Mesodermal cell (in vitro differentiated cells): Measurements from ENCODE around the gene CCDC13.

Experiments used
- H3K27ac ChIP-seq: 2 replicates; pipeline ENCODE4 v1.7.0; 2013; ENCODE audit warnings: mild to moderate bottlenecking, low read depth, low read length, moderate library complexity; ENCODE audit not compliant: severe bottlenecking
- H3K36me3 ChIP-seq: 2 replicates; pipeline ENCODE4 v1.7.1; 2013; ENCODE audit warnings: mild to moderate bottlenecking, low read length, moderate library complexity; ENCODE audit not compliant: control insufficient read depth, insufficient read depth
- H3K4me1 ChIP-seq: one replicate; pipeline ENCODE4 v1.7.1; 2013; ENCODE audit warnings: mild to moderate bottlenecking, low read length; ENCODE audit not compliant: insufficient read depth, control insufficient read depth, poor library complexity, severe bottlenecking
- H3K4me3 ChIP-seq: 2 replicates; pipeline ENCODE4 v1.7.0; 2013; ENCODE audit warnings: low read length, control low read depth, mild to moderate bottlenecking; ENCODE audit not compliant: insufficient read depth, poor library complexity, severe bottlenecking; ENCODE audit errors: extremely low read depth
- H3K9me3 ChIP-seq: 2 replicates; pipeline ENCODE4 v1.7.1; 2013; ENCODE audit warnings: mild to moderate bottlenecking, low read length, moderate library complexity; ENCODE audit not compliant: control insufficient read depth
- WGBS, 2 experiments: methylation state at CpG; one replicate each; pipeline ENCODE4 v1.1.5; 2013; ENCODE audit warnings: missing lambda C conversion rate in 2 of 2; ENCODE audit not compliant: insufficient coverage in 2 of 2; 5-methylcytosine and 5-hydroxymethylcytosine counted together

The CCDC13 gene

DNA sequence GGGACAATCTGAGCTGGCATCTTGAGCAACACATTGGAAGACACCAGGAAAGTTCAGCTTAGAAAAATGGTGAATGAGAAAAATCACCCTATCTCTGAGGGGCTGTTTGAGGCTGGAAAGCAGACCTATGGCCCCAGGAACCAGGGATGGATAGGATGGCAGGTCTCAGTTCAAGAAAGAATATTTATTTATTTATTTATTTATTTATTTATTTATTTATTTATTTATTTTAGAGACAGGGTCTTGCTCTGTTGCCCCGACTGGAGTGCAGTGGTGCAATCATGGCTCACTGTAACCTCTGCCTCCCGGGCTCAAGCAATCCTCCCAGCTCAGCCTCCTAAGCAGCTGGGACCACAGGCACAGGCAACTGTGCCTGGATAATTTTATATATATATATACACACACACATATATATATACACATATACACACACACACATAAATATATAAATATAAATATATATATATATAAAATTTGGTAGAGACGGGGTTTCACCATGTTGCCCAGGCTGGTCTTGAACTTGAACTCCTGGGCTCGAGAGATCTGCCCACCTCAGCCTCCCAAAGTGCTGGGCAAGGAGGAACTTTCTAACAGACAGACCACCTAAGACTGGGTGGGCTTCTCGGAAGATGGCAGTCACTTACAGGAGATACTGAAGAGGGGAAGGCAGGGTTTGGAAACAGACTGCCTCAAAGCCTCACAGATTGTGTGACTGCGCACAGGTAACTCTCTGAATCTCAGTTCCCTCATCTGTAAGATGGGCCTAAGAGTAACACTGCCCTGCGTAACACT, 29.7 kb downstream of the CCDC13 start:
- 93 to 100% methylated on average over 1 to 3 of the region's 7 CpGs for WGBS, 2 experiments
- Histone ChIP-seq H3K4me1 (no peaks in the 10 kb centered on the region), H3K27ac (no peak overlapping the region), H3K36me3 (no peaks in the 10 kb centered on the region), H3K9me3 (no peaks in the 10 kb centered on the region), H3K4me3 (no peak overlapping the region)

- Histone ChIP-seq H3K27ac (no peak overlapping the region), H3K4me1 (no peaks in the 10 kb centered on the region), H3K9me3 (no peaks in the 10 kb centered on the region), H3K36me3 (no peaks in the 10 kb centered on the region), H3K4me3 (no peak overlapping the region)
- 97% methylated on average over 7 to 9 of the region's 9 CpGs for WGBS, 2 experiments
Observed at GRCh38 chr3:42742688-42743087, 30.4 kb downstream of the CCDC13 start.

DNA sequence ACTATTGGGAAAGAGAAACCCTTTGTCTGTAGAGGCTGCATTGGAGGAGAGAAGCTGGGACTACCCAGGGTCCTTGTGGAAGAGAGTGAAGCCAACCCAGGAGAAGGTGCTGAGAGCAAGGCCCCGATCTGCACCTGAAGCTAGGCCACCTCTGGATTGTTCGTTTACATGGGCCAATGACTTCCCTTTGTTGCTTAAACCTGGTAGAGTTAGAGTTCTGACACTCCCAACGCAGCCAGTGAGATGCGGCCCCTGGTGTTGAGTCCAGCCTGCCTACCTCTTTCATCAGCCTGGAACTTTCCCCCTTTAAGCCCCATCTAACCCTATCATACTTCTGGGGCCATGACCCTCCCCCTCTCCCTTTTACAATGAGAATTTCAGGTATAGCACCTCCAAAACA, 30.8 kb downstream of the CCDC13 start:
- H3K27ac ChIP-seq: no peak overlapping the region
- WGBS, 2 experiments: 94 to 96% methylated on average over 4 of the region's 4 CpGs
- no peaks in the 10 kb centered on the region for H3K4me1 ChIP-seq
- H3K4me3 ChIP-seq: no peak overlapping the region
- no peaks in the 10 kb centered on the region for H3K9me3 ChIP-seq
- H3K36me3 ChIP-seq: no peaks in the 10 kb centered on the region

DNA sequence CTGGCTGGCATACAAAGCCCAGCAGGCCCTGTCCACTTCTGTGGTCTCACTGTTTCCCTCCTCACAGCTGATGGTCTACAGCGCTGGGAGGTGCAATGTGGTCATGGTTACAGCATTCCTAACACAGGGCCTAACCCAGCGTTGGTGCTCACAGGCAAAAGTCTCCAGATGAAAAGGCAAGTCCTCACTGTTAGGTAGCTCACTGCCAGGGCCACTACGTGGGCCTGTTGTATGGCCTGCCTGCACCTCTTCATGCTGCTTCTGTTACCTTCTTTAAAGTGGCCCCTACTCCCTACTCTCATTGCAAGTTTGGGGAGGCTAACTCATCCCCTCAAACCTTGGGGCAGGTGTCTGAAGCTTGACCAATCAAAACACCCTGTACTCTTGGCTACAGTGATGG, 31.3 kb downstream of the CCDC13 start:
- no peak overlapping the region for H3K27ac ChIP-seq
- H3K36me3 ChIP-seq: no peaks in the 10 kb centered on the region
- H3K9me3 ChIP-seq: no peaks in the 10 kb centered on the region
- 76 to 89% methylated on average over 3 of the region's 3 CpGs for WGBS, 2 experiments
- H3K4me3 ChIP-seq: no peak overlapping the region
- H3K4me1 ChIP-seq: no peaks in the 10 kb centered on the region

DNA sequence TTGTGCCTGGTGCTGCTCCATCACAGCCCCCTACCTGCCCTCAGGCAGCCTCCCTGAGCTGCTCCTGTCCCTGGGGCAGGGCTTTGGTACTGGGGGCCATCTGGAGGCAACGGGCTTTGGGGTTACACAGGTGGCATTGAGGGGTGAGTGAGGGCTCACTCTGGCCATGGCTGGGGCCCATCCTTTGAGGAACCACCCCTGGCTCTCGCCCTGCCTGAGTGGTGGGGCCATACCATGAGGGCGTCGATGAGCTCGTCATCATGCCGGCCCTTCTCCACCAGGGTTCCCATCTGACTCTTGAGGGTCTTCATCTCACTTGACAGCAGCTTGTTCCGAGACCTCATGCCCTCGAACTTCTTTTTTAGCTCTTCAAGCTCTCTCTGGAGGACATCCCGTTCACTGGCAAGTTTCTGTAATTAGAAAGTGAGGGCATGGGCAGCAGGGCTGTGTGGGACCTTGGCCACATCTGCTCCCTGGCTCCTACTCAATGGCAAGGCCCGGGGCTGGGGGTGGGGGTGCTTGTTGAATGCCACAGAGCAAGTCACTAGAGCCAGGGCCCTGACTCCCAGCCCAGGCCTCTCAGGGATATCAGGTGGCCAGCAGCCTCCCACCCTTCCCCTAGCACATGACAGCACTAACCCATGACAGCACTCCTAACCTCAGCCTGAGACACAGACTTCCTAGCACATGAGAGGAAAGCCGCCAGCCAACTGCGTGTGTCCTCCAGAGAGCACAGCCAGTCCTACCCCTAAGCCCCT, 33.5 kb downstream of the CCDC13 start:
- no peaks in the 10 kb centered on the region for H3K4me1 ChIP-seq
- WGBS, 2 experiments: 85 to 96% methylated on average over 6 to 9 of the region's 12 CpGs
- H3K36me3 ChIP-seq: no peaks in the 10 kb centered on the region
- no peaks in the 10 kb centered on the region for H3K9me3 ChIP-seq
- no peak overlapping the region for H3K27ac ChIP-seq
- H3K4me3 ChIP-seq: no peak overlapping the region

DNA sequence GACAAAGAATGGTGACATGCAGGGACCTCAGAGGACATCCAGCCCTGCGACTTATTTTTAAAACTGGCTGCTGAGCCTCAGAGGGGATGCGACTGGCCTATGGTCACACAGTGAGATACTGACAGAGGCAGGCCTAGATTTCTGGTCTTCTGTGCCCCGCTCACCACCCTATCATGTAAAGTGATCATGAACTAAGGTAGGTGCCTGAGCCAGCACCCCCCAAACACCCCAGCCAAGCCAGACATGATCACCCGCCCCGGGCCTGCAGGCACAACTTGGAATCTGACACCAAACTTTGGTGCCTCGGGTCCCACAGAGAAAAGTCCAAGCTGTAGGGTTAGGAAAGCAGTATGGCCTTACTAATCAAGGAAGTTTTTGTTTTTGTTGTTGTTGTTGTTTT, 36.5 kb downstream of the CCDC13 start:
- Histone ChIP-seq H3K4me3 (no peak overlapping the region), H3K27ac (no peak overlapping the region), H3K4me1 (peaks cover 6% of the 10 kb centered on the region), H3K36me3 (no peaks in the 10 kb centered on the region), H3K9me3 (no peaks in the 10 kb centered on the region)
- 78 to 79% methylated on average over 3 to 4 of the region's 6 CpGs for WGBS, 2 experiments

GRCh38 chr3:42736081-42736480, 37.0 kb downstream of the CCDC13 start:
- 14 to 33% methylated on average over 1 of the region's 1 CpG for WGBS, 2 experiments
- Histone ChIP-seq H3K36me3 (no peaks in the 10 kb centered on the region), H3K27ac (no peak overlapping the region), H3K9me3 (no peaks in the 10 kb centered on the region), H3K4me1 (peaks cover 6% of the 10 kb centered on the region), H3K4me3 (no peak overlapping the region)

- Histone ChIP-seq H3K4me1 (peaks cover 6% of the 10 kb centered on the region), H3K9me3 (no peaks in the 10 kb centered on the region), H3K36me3 (no peaks in the 10 kb centered on the region), H3K27ac (no peak overlapping the region), H3K4me3 (no peak overlapping the region)
- WGBS, 2 experiments: 94% methylated on average over 7 to 11 of the region's 12 CpGs
Observed at GRCh38 chr3:42735615-42736014, 37.4 kb downstream of the CCDC13 start.

- no peaks in the 10 kb centered on the region for H3K9me3 ChIP-seq
- no peak overlapping the region for H3K4me3 ChIP-seq
- peaks cover 6% of the 10 kb centered on the region for H3K4me1 ChIP-seq
- H3K27ac ChIP-seq: no peak overlapping the region
- 68 to 73% methylated on average over 8 of the region's 8 CpGs for WGBS, 2 experiments
- no peaks in the 10 kb centered on the region for H3K36me3 ChIP-seq
Observed at GRCh38 chr3:42735019-42735418, 38.0 kb downstream of the CCDC13 start.

GRCh38 chr3:42734263-42734860, 38.7 kb downstream of the CCDC13 start:
- H3K4me3 ChIP-seq: no peak overlapping the region
- H3K4me1 ChIP-seq: peaks cover 6% of the 10 kb centered on the region
- H3K36me3 ChIP-seq: no peaks in the 10 kb centered on the region
- WGBS, 2 experiments: 79 to 85% methylated on average over 3 to 5 of the region's 6 CpGs
- H3K27ac ChIP-seq: no peak overlapping the region
- H3K9me3 ChIP-seq: no peaks in the 10 kb centered on the region
